COR-L47 (cell line): Measurements from ENCODE around the gene NEU4.

ENCODE experiments used
- DNase-seq: peaks from one replicate; lab custom pipeline; 2025; lab: John Stamatoyannopoulos, UW

NEU4 gene

GRCh38 chr2:241835611-241836010 lies 26.6 kb downstream of the NEU4 start:
- DNase-seq = no peak

GRCh38 chr2:241836292-241836691 lies 27.3 kb downstream of the NEU4 start:
- no peak for DNase-seq

GRCh38 chr2:241837197-241837965 lies 28.4 kb downstream of the NEU4 start:
- DNase-seq = no peak

DNA sequence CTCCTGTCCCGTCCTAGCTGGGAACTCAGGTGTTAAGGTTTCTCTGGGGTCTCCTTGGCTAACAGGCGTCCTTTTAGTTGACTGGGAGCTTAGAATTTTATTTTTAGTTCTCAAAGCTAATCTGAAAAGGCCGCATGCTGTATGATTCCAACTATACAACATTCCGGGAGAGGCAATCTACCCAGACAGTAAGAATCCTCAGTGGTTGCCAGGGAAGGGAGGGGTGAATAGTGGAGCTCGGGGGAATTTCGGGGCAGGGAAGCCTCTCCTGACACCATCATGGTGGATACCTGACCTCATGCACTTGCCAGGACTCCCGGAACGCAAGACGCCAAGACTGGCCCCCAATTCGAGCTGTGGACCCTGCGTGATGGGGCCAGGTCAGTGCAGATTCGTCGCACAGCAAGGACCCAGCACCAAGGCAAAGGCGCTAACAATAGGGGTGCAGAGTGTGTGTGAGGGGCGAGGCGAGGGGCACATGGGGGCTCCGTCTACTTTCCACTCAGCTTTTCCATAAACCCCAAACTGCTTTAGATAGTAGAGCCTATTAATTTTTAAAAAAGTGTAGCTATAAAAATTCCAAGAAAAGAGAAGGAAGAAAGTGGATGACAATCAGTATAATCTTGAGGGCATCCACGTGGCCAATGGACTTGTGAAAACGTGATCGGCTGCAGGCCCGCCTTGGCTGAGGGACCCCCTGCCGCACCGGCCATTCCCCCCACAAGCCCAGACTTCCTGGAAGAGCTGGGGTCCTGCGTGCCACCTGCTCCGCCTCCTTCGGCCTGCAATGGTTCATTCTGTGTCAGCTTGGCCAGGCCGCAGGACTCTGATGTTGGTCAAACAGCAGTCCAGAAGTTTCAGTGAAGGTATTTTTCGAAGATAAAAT lies 32.4 kb downstream of the NEU4 start:
- no peak for DNase-seq

- no peak for DNase-seq
These were observed 33.0 kb downstream of the NEU4 start for GRCh38 chr2:241842067-241842415.

- DNase-seq = no peak
These were observed 33.7 kb downstream of the NEU4 start for GRCh38 chr2:241842620-241843211.

- DNase-seq = no peak
These were observed 34.5 kb downstream of the NEU4 start for GRCh38 chr2:241843321-241844065.

DNA sequence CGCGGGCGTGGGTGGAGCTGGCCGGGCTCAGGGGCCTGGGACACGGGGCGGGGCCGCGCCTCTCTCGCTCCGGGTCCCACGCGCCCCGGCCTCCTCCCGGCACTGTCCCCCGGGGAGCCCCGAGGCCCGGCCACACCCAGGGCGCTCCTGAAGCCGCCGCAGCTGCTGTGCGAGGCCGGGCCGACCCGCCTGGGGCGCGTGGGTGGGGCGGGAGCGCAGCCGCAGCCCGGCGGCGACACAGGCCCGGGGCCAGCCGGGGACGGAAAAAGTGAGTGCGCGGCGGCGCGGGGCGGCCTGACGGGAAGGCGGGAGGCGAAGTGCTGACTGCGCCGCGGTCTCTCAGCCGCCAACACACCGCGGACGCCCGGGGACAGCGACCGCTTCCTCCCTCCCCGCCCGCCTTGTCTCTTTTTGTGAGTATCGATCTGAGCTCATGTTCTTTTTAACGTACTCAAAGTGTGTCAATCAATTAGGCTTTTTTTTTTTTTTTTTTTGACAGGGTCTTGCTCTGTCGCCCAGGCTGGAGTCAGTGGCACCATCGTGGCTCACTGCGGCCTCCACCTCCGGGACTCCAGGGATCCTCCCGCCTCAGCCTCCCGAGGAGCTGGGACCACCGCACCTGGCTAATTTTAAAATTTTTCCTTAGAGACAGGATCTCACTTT lies 35.2 kb downstream of the NEU4 start:
- DNase-seq = no peak

GRCh38 chr2:241844831-241845578 lies 36.0 kb downstream of the NEU4 start:
- no peak for DNase-seq

- no peak for DNase-seq
These were observed 37.4 kb downstream of the NEU4 start for GRCh38 chr2:241846406-241846805.

DNA sequence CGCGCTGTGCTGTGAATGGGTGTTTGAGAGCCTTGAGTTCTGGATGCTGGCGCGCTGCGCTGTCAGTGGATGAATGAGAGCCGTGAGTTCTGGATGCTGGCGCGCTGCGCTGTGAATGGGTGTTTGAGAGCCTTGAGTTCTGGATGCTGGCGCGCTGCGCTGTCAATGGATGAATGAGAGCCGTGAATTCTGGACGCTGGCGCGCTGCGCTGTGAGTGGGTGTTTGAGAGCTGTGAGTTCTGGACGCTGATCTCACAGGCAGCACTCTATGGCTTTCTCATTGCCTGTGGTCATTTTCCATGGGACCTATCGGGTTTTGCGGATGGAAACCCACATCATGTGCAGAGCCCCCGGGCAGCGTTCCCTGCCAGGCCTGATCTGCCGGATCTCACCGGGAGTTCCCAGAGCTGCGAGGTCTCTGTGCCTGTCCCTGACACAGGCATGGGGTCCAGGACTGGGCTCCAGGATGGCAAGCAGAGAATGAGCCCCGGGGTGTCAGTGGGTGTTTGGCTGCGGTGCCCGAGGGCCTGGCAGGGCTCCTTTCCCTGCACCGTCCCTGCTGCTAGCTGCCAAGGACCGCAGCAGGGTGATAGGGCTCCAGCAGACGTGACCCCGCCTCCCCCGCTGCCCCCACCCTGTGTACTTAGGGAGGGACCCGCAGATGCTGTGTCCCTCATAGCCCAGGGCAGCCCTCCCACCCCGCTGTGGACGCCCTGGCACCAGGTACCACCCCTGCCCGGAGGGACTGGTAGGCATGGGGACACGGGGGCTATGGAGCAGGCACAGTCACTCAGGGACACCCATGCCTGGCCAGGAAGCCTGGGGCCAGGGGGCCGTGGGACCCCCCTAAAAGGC lies 40.0 kb downstream of the NEU4 start:
- no peak for DNase-seq

DNA sequence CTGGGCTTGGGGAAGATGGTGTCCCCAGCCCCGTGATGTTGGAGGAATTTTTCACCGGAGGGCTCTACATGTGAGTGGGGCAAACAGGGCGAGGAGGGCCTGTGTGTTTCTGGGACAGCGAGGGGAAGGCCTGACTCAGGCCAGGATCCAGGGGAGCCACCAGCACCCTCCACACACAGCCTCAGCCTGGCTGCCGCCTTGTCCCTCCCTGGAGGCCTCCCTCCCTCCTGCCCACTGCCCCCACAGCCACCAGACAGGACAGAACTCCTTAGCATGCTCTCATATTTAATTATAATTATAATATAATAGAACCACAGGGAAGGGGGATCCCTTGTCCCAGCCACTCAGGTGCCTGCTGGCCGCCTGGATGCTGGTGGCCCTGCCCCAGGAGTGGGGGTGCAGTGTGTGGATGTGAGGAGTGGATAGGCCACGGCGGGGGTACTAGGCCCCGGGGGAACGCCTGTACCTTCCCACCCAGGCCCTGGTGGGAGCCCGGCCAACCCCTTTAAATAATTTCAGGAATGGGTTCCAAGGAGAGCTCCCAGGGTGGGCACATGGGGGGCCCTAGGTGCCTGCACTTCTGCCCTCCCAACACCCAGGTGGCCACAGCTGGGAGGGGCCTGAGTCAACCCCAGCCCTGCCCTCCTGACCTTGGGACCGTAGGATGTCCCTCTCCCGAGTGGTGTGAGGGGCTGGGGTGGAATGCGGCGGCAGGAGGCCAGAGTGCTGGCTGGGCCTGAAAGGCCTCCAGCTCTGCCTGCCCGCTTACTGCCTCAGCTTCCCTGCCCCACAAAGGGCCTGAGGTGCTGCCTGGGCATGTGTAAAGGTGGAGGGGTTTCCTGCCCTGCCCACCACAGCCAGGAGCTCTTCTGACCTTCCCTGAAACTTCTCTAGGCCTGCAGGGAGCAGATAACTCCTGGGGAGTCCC lies 40.9 kb downstream of the NEU4 start:
- DNase-seq = no peak

DNA sequence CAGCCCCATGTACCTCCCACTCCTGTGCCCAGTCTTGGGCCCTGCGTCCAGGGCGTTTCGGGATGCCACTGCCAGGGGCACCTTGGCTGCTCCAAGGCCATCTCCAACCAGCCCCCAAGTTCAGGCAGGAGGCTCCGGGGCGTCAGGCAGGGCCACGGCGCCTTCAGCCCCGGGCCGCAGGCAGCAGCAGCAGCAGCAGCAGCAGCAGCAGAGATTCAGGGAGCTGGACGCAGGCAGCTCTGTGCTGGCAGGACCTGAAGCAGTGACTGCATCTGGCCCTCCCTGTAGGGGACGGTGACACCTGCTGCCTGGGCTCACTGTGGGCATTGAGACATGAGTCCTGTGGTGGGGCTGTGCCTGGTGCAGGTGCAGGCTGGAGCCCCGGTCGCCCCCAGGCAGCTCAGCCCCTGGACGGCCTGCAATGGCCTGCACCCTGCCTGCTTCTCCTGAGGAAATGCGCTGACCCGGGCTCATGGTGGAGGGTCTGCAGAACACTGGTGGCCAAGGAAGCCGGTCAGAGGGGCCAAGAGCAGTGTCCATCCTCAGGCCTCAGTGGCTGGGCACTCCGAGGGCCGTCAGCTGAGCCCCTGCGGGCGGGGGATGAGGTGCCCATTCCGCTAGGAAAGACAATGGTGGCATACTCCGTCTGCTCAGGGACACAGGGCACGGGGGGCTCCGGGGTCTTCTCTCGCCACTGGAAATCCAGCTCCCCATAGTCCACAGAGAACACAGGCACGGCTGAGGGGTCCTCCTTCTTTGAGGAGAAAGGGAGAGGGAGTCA lies 41.7 kb downstream of the NEU4 start:
- no peak for DNase-seq

- no peak for DNase-seq
These were observed 42.5 kb downstream of the NEU4 start for GRCh38 chr2:241851325-241852115.

- DNase-seq = no peak
These were observed 43.4 kb downstream of the NEU4 start for GRCh38 chr2:241852116-241852980.

GRCh38 chr2:241852981-241853631 lies 44.1 kb downstream of the NEU4 start:
- no peak for DNase-seq
